Activated CD8-positive, alpha-beta memory T cell treated with anti-CD3 and anti-CD28 coated beads for 1 hour (primary cell): ENCODE data around the gene SH3RF1.

ENCODE experiments used
- DNase-seq, 2 donors: peaks; one replicate each; pipeline ENCODE4 v3.0.0-alpha.2; 2020; ENCODE audit warnings: low read depth in 1 of 2; ENCODE audit errors: extremely low read depth in 1 of 2

Gene SH3RF1

GRCh38 chr4:169050284-169050683 lies 220.5 kb downstream of the SH3RF1 start:
- DNase-seq = no peak

GRCh38 chr4:169048868-169049414 lies 221.8 kb downstream of the SH3RF1 start:
- no peak for DNase-seq

DNA sequence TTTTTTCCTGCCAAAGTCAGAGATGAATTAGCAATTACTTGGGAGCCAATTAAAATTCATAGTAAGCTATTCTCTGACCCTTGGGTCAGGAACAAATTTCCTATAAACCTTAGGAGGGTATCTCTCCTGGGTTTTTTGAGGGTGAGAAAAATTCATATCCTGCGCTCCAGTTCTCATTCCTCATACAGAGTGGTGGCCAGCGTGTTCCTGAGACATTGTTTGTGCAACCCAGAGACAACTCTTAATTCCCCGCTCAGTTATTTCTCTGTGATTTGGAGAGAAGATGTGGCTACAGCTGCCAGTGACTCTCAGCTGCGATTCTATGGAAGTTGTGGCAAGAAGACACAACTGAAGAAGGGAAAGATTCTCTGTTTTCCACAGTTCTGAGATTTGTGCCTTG lies 222.8 kb downstream of the SH3RF1 start:
- no peak for DNase-seq

DNA sequence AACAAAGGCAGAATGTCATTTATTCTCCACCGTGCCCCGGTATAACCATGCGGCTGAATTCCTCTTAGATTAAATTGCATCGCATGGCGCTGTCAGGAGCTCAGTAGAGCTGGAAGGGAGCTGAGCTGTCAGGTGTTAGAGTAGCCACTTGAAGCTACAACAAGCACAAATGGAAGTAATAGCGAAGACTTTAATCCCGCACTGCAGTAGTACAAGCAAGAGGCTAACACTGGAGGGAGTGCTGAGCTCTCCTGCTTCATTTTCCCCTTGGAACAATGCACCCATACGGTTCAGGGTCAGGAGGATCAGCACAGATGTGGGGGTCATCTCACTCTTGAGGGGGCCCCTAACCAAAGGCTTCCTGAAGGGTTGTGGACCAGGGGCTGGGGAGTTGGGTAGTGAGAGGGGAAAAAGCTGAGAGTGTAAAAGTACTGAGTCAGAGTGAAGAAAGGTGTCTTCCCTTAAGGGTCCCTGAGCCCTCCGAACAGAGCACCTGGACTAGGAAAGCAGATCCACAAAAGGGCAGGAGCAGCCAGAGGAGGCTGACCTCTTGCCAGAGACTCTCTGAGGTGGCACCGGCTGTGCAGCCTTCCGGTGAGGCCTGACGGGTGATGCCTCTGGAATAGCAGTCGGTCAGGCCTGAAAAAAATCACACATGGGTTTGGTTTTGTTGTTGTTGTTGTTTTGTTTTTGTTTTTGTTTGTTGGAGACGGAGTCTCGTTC lies 224.7 kb downstream of the SH3RF1 start:
- DNase-seq = no peak

GRCh38 chr4:169044714-169045447 lies 225.9 kb downstream of the SH3RF1 start:
- DNase-seq = no peak
